Testis (tissue), 3 donors: ENCODE data around the gene LUC7L3. TPM values are rescaled to one million over a fixed set of nuclear protein-coding genes. Genes with fewer than 3 reads are reported as not detected.

ENCODE experiments used
- DNase-seq: peaks from one replicate; pipeline ENCODE4 v3.0.0-alpha.2; 2019
- H3K27ac ChIP-seq, 2 donors: fragments of 200-600 bp; sonication (generic); one replicate each; pipeline ENCODE4 v1.5.1; 2019
- H3K27me3 ChIP-seq: fragments of 200-600 bp; sonication (generic); one replicate; pipeline ENCODE4 v1.5.1; 2019
- H3K36me3 ChIP-seq: fragments of 200-600 bp; sonication (generic); one replicate; pipeline ENCODE4 v1.5.1; 2017; ENCODE audit warnings: low read depth; ENCODE audit errors: missing control alignments
- H3K4me1 ChIP-seq: fragments of 200-600 bp; sonication (generic); one replicate; pipeline ENCODE4 v1.5.1; 2019
- H3K4me3 ChIP-seq, 2 donors: fragments of 200-600 bp; sonication (generic); one replicate each; pipeline ENCODE4 v1.5.1; 2017 to 2019
- H3K9me3 ChIP-seq: fragments of 200-600 bp; sonication (generic); one replicate; pipeline ENCODE4 v1.5.1; 2017
- POLR2A ChIP-seq: fragments of 450-650 bp; IDR thresholded peaks from one replicate; pipeline ENCODE4 v1.6.1; 2017; ENCODE audit warnings: antibody characterized with exemption, mild to moderate bottlenecking, moderate library complexity
- WGBS, 2 donors: methylation state at CpG; one replicate each; pipeline ENCODE4 v1.1.5; 2018; 5-methylcytosine and 5-hydroxymethylcytosine counted together
- intact Hi-C: fragments of 100-400 bp; cut with DNase I; formaldehyde crosslinking; loops from one replicate; pipeline ENCODE4 v1.15.1; 2023; ENCODE audit warnings: low total_unique reads
- polyA plus RNA-seq: library from polyadenylated mRNA; stranded (reverse); fragments of 350-450 nt; fragmentation: Illumina TruSeq; extraction: RNeasy Lipid Tissue Mini Kit (QIAGEN cat#74804); gene quantifications from one replicate; pipeline ENCODE4 v1.2.3, GENCODE V29; 2014; ENCODE audit warnings: low read depth, low replicate concordance; ENCODE audit not compliant: insufficient read depth
- total RNA-seq, 2 donors: library from RNA; depleted of rRNA; stranded (reverse); fragments of >200 nt; gene quantifications; one replicate each; pipeline ENCODE4 v1.2.3, GENCODE V29; 2016
- TF ChIP-seq, protein P1 (sequence below), 3 experiments: fragments of 450-650 bp in 2 of 3; fragments of 200-600 bp in 1 of 3; sonication (generic) in 1 of 3; IDR thresholded peaks; one replicate each; pipeline ENCODE4 v1.5.1; 2016 to 2019; ENCODE audit warnings: antibody characterized with exemption in 3 of 3, mild to moderate bottlenecking in 2 of 3, moderate library complexity in 1 of 3

The LUC7L3 gene
- total and polyA plus RNA-seq, 3 donors from 2014 or later: 37.4 to 160 (median 115) TPM

DNA sequence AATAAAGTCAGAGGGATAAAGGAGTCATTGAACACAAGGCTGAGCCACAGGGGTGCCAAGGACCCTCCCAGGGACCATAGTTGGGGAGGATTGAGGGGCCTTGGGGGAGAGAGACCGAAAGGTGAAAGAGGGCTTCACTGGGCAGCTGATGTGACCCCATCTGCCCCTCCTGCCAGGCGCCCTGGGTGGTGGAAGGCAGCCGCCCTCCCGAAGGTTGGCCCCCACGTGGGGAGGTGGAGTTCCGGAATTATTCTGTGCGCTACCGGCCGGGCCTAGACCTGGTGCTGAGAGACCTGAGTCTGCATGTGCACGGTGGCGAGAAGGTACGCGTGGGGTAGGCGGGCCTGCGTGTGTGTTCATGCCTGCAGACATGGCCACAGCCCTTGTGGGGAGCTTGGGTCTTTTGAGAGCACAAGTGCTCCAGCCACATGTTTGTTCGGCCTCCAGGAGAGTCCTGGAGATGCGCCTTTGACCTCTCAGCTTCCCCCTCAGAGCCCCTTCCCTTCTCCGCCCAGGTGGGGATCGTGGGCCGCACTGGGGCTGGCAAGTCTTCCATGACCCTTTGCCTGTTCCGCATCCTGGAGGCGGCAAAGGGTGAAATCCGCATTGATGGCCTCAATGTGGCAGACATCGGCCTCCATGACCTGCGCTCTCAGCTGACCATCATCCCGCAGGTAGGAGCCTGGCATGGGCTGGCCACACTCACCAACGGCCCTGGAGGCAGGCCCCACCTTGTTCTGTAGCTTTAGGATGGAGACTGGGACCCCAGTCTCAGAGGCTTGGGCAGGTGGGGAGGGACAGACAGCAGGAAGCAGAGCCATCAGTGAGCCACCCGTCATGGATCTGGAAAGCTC lies 35.7 kb upstream of the LUC7L3 start:
- no peaks in the 10 kb centered on the region for H3K27me3 ChIP-seq
- no peak for TF ChIP-seq POLR2A
- TF ChIP-seq, protein P1, sequence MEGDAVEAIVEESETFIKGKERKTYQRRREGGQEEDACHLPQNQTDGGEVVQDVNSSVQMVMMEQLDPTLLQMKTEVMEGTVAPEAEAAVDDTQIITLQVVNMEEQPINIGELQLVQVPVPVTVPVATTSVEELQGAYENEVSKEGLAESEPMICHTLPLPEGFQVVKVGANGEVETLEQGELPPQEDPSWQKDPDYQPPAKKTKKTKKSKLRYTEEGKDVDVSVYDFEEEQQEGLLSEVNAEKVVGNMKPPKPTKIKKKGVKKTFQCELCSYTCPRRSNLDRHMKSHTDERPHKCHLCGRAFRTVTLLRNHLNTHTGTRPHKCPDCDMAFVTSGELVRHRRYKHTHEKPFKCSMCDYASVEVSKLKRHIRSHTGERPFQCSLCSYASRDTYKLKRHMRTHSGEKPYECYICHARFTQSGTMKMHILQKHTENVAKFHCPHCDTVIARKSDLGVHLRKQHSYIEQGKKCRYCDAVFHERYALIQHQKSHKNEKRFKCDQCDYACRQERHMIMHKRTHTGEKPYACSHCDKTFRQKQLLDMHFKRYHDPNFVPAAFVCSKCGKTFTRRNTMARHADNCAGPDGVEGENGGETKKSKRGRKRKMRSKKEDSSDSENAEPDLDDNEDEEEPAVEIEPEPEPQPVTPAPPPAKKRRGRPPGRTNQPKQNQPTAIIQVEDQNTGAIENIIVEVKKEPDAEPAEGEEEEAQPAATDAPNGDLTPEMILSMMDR (IDR thresholded peaks at IDR 0.05): no peak
- 94 to 95% methylated on average over 22 to 28 of the region's 28 CpGs for WGBS, 2 donors
- peaks cover 22% of the 10 kb centered on the region for H3K4me1 ChIP-seq
- DNase-seq: no peak
- no peak overlapping the region for H3K27ac ChIP-seq
- no peaks in the 10 kb centered on the region for H3K36me3 ChIP-seq
- intact Hi-C loops: loop anchor here (10.0 kb wide), 1 partner anchor 49 kb away; the partner anchor contains the start of gene ABCC3
- no peaks in the 10 kb centered on the region for H3K9me3 ChIP-seq
- no peak overlapping the region for H3K4me3 ChIP-seq

DNA sequence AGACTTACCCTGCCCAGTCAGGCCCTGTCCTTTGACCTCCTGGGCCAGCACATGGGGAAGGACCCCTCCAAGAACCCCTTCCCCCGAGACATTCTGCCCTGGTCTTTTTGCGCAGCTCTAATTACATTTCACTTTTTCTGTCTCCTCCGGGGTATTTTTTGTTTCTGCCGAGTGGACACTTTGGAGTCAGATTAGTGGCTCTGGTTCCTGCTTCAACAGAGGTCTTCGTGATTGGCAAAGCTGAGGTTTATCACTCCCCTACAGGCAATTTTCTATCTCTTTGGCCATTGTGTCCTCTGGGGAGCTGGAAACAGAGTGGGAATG lies 35.2 kb upstream of the LUC7L3 start:
- 75 to 82% methylated on average over 5 of the region's 5 CpGs for WGBS, 2 donors
- H3K9me3 ChIP-seq: no peaks in the 10 kb centered on the region
- H3K4me1 ChIP-seq: peaks cover 22% of the 10 kb centered on the region
- H3K36me3 ChIP-seq: no peaks in the 10 kb centered on the region
- intact Hi-C loops: loop anchor here (10.0 kb wide), 1 partner anchor 49 kb away; the partner anchor contains the start of gene ABCC3
- TF ChIP-seq, protein P1 (IDR thresholded peaks at IDR 0.05): no peak
- no peak for TF ChIP-seq POLR2A
- no peak overlapping the region for H3K4me3 ChIP-seq
- no peak for DNase-seq
- no peaks in the 10 kb centered on the region for H3K27me3 ChIP-seq
- H3K27ac ChIP-seq: no peak overlapping the region

DNA sequence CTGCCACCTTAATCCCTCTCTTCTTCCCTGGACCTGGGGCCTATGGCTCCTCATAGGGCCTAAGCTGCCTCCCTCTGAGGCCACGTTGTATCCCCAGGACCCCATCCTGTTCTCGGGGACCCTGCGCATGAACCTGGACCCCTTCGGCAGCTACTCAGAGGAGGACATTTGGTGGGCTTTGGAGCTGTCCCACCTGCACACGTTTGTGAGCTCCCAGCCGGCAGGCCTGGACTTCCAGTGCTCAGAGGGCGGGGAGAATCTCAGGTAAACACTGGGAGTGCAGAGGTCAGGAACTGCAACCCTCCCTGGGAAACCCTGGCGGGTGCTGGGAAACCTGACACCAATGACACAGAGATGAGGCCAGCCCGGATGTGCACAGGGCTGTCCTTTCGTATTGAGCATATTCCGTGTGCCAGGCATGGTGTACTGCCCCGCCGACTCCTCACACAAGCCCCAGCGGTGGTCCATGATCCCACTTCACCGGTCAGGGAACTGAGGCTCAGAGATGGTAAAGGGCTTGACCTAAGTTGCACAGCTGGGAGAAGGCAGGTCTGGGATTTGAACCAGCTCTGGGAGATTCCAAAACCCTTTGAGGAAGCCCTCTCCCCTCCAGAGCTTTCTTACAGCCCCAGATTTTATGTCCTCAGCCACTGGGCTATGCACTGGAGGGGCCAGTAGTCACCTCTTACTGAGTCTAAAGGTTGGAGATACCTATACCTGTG lies 34.6 kb upstream of the LUC7L3 start:
- TF ChIP-seq, protein P1 (IDR thresholded peaks at IDR 0.05): no peak
- no peak for TF ChIP-seq POLR2A
- Histone ChIP-seq H3K9me3 (no peaks in the 10 kb centered on the region), H3K27ac (no peak overlapping the region), H3K4me1 (peaks cover 27% of the 10 kb centered on the region), H3K4me3 (no peak overlapping the region), H3K36me3 (no peaks in the 10 kb centered on the region), H3K27me3 (no peaks in the 10 kb centered on the region)
- WGBS, 2 donors: 85 to 87% methylated on average over 15 of the region's 15 CpGs
- intact Hi-C loops: loop anchor here (10.0 kb wide), 1 partner anchor 50 kb away; the partner anchor contains the start of gene ABCC3
- DNase-seq: no peak

DNA sequence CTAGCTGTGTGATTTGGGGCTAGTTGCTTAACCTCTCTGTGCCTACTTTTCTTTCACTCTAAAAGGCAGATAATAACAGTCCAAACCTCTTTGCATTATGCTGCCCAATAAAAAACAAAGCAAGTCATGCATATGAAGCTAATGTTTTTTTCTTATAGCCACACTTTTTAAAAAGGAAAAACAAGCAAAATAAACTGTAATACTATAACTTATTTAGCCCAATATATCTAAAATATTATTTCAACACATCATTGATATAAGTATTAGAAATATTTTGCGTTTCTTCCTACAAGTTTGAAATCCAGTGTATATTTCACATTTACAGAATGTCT lies 34.1 kb upstream of the LUC7L3 start:
- H3K27me3 ChIP-seq: no peaks in the 10 kb centered on the region
- H3K4me1 ChIP-seq: peaks cover 32% of the 10 kb centered on the region
- 92 to 96% methylated on average over 1 of the region's 1 CpG for WGBS, 2 donors
- intact Hi-C loops: loop anchor here (10.0 kb wide), 1 partner anchor 50 kb away; the partner anchor contains the start of gene ABCC3
- no peak overlapping the region for H3K27ac ChIP-seq
- no peaks in the 10 kb centered on the region for H3K9me3 ChIP-seq
- no peaks in the 10 kb centered on the region for H3K36me3 ChIP-seq
- H3K4me3 ChIP-seq: no peak overlapping the region
- TF ChIP-seq, protein P1 (IDR thresholded peaks at IDR 0.05): no peak
- no peak for TF ChIP-seq POLR2A
- no peak for DNase-seq
